A549 (cell line): Measurements from ENCODE around the gene NEGR1. TPM values are rescaled to one million over a fixed set of nuclear protein-coding genes. Genes with fewer than 3 reads are reported as not detected.

ENCODE experiments used
- ATAC-seq, 2 experiments: fragments of 200-7000 bp in 1 of 2; fragments of >200 bp in 1 of 2; cut with Nextera tagmentation in 1 of 2; cut with Tn5 transposase in 1 of 2; 3 replicates each; pipeline versions ENCODE4 v1.8.0 to v1.9.1; 2018 to 2020; ENCODE audit warnings: mild to moderate bottlenecking in 1 of 2, moderate library complexity in 1 of 2
- CTCF ChIA-PET: fragments of 300-600 bp; sonication (Branson Sonifier 250); formaldehyde crosslinking; extraction: SDS; loops from one replicate; lab custom pipeline; 2021; ENCODE audit warnings: antibody characterized with exemption, inconsistent platforms; lab: Yijun Ruan, JAX
- POLR2A ChIA-PET: fragments of 350-600 bp; formaldehyde crosslinking; extraction: SDS; loops from one replicate; lab custom pipeline; 2021; ENCODE audit warnings: antibody characterized with exemption, inconsistent platforms; lab: Yijun Ruan, JAX
- DNase-seq, 2 experiments: peaks; one replicate each; pipeline versions ENCODE4 v3.0.0 to v3.0.0-alpha.2; 2011 to 2016; ENCODE audit warnings: low read depth in 1 of 2, low spot score in 1 of 2
- FAIRE-seq: peaks from 2 replicates; lab custom pipeline; 2011; peaks lifted over from hg19 to GRCh38; lab: Jason Lieb, UNC
- H3K27ac ChIP-seq, 2 experiments: fragments of >200 bp; sonication (Bioruptor Twin); formaldehyde crosslinking; 3 replicates each; pipeline ENCODE4 v1.5.1; 2016 to 2017
- H3K4me1 ChIP-seq: fragments of >200 bp; sonication (Bioruptor Twin); formaldehyde crosslinking; 3 replicates; pipeline ENCODE4 v1.6.1; 2016
- H3K4me2 ChIP-seq: fragments of >200 bp; sonication (Bioruptor Twin); formaldehyde crosslinking; 3 replicates; pipeline ENCODE4 v1.6.1; 2016
- H3K4me3 ChIP-seq: fragments of >200 bp; sonication (Bioruptor Twin); formaldehyde crosslinking; 3 replicates; pipeline ENCODE4 v1.5.1; 2016
- H3K9me3 ChIP-seq: fragments of >200 bp; sonication (Bioruptor Twin); formaldehyde crosslinking; 3 replicates; pipeline ENCODE4 v1.6.1; 2016
- BHLHE40 ChIP-seq: IDR thresholded peaks from 2 replicates; pipeline ENCODE4 v1.6.1; 2012; ENCODE audit warnings: low read depth, low read length, inconsistent platforms
- CBX2 ChIP-seq: fragments of 200-600 bp; sonication (generic); IDR thresholded peaks from 2 replicates; pipeline ENCODE4 v1.6.1; 2016; ENCODE audit warnings: low read depth, mild to moderate bottlenecking, borderline replicate concordance
- CEBPB ChIP-seq, 2 experiments: fragments of >200 bp in 1 of 2; sonication (Bioruptor Twin) in 1 of 2; formaldehyde crosslinking in 1 of 2; IDR thresholded peaks; 2 replicates each; pipeline ENCODE4 v1.6.1; 2012 to 2016
- CHD2 ChIP-seq: fragments of 150-350 bp; IDR thresholded peaks from 2 replicates; pipeline ENCODE4 v1.6.1; 2014; ENCODE audit warnings: low read length; ENCODE audit not compliant: partially characterized antibody
- EHMT2 ChIP-seq: fragments of 200-600 bp; sonication (generic); IDR thresholded peaks from 2 replicates; pipeline ENCODE4 v1.6.1; 2016; ENCODE audit warnings: antibody characterized with exemption, low read depth, mild to moderate bottlenecking, moderate library complexity
- FOXS1 ChIP-seq: fragments of 250-450 bp; sonication (Bioruptor Pico); IDR thresholded peaks from 2 replicates; pipeline ENCODE4 v1.5.0; 2020; ENCODE audit warnings: mild to moderate bottlenecking, moderate library complexity
- GATA3 ChIP-seq: IDR thresholded peaks from 2 replicates; pipeline ENCODE4 v1.6.1; 2012; ENCODE audit warnings: borderline replicate concordance
- HDAC2 ChIP-seq: fragments of 200-600 bp; sonication (generic); IDR thresholded peaks from 2 replicates; pipeline ENCODE4 v1.6.1; 2016
- HEYL ChIP-seq: fragments of 250-450 bp; sonication (Bioruptor Pico); IDR thresholded peaks from 2 replicates; pipeline ENCODE4 v1.8.0; 2021; ENCODE audit warnings: mild to moderate bottlenecking, moderate library complexity
- HOXA7 ChIP-seq: fragments of 250-450 bp; sonication (Bioruptor Pico); IDR thresholded peaks from 2 replicates; pipeline ENCODE4 v1.5.0; 2020; ENCODE audit warnings: mild to moderate bottlenecking, moderate library complexity
- HOXB13 ChIP-seq: fragments of 250-450 bp; sonication (Bioruptor Pico); IDR thresholded peaks from 2 replicates; pipeline ENCODE4 v1.5.0; 2020; ENCODE audit warnings: low read depth, mild to moderate bottlenecking, moderate library complexity
- HOXB5 ChIP-seq: fragments of 250-450 bp; sonication (Bioruptor Pico); IDR thresholded peaks from 2 replicates; pipeline ENCODE4 v1.5.0; 2020; ENCODE audit warnings: mild to moderate bottlenecking, moderate library complexity
- MAFK ChIP-seq: fragments of 450-650 bp; IDR thresholded peaks from 2 replicates; pipeline ENCODE4 v1.6.1; 2014; ENCODE audit not compliant: partially characterized antibody
- NPAS2 ChIP-seq: fragments of 250-450 bp; sonication (Bioruptor Pico); IDR thresholded peaks from 2 replicates; pipeline ENCODE4 v1.8.0; 2022; ENCODE audit warnings: mild to moderate bottlenecking, moderate library complexity, borderline replicate concordance
- NR3C1 ChIP-seq: fragments of >200 bp; sonication (Bioruptor Twin); formaldehyde crosslinking; IDR thresholded peaks from 3 replicates; pipeline ENCODE4 v1.6.1; 2017
- POLR2AphosphoS2 ChIP-seq: conservative IDR thresholded peaks from 2 replicates; pipeline ENCODE4 v1.6.1; 2012; ENCODE audit warnings: low read length, improper control_type of control experiment, inconsistent platforms
- RCOR1 ChIP-seq: fragments of 150-350 bp; IDR thresholded peaks from 2 replicates; pipeline ENCODE4 v1.6.1; 2014; ENCODE audit warnings: antibody characterized with exemption, low read length, low read depth
- RFX5 ChIP-seq: fragments of 450-650 bp; IDR thresholded peaks from 2 replicates; pipeline ENCODE4 v1.7.1; 2014; ENCODE audit warnings: antibody characterized with exemption, mild to moderate bottlenecking, moderate library complexity
- RNF2 ChIP-seq: fragments of 200-600 bp; sonication (generic); IDR thresholded peaks from 2 replicates; pipeline ENCODE4 v1.6.1; 2016; ENCODE audit warnings: low read depth, mild to moderate bottlenecking, antibody characterized with exemption, moderate library complexity, borderline replicate concordance
- SMC3 ChIP-seq: fragments of >200 bp; sonication (Bioruptor Twin); formaldehyde crosslinking; IDR thresholded peaks from 3 replicates; pipeline ENCODE4 v1.6.1; 2018; ENCODE audit warnings: inconsistent platforms
- TP53 ChIP-seq: fragments of 250-450 bp; sonication (Bioruptor Pico); IDR thresholded peaks from 2 replicates; pipeline ENCODE4 v1.5.0; 2021; ENCODE audit warnings: mild to moderate bottlenecking, moderate library complexity
- ZC3H11A ChIP-seq: fragments of 450-650 bp; IDR thresholded peaks from 2 replicates; pipeline ENCODE4 v1.6.1; 2014; ENCODE audit warnings: antibody characterized with exemption, mild to moderate bottlenecking
- ZFP36 ChIP-seq: fragments of 450-650 bp; IDR thresholded peaks from 2 replicates; pipeline ENCODE4 v1.6.1; 2014; ENCODE audit warnings: borderline replicate concordance; ENCODE audit not compliant: partially characterized antibody
- WGBS: methylation state at CpG from one replicate; pipeline ENCODE4 v1.1.6; 2017; ENCODE audit errors: missing lambda C conversion rate; 5-methylcytosine and 5-hydroxymethylcytosine counted together
- polyA plus RNA-seq, 4 experiments: library from polyadenylated mRNA; depleted of rRNA in 3 of 4; stranded (reverse); fragments of >200 nt; fragmentation: RNase III in 1 of 4; extraction: RNeasy Plus Mini Kit Qiagen cat#74134 plus additional on column Dnase treatment in 1 of 4; gene quantifications; 2 replicates in 3 of 4; 3 replicates in 1 of 4; pipeline ENCODE4 v1.2.3, GENCODE V29; 2011 to 2017
- TF ChIP-seq, protein P1 (sequence below): IDR thresholded peaks from 2 replicates; pipeline ENCODE4 v1.6.1; 2012
- TF ChIP-seq, protein P2 (sequence below): fragments of 250-450 bp; sonication (Bioruptor Pico); IDR thresholded peaks from 2 replicates; pipeline ENCODE4 v1.5.0; 2021; ENCODE audit warnings: mild to moderate bottlenecking, moderate library complexity, borderline replicate concordance
- TF ChIP-seq, protein P3 (sequence below): fragments of 250-450 bp; sonication (Bioruptor Pico); IDR thresholded peaks from 2 replicates; pipeline ENCODE4 v1.5.0; 2020; ENCODE audit warnings: low read depth, mild to moderate bottlenecking, moderate library complexity
- TF ChIP-seq, protein P4 (sequence below): fragments of 150-350 bp; IDR thresholded peaks from 2 replicates; pipeline ENCODE4 v1.6.1; 2014; ENCODE audit warnings: low read depth, mild to moderate bottlenecking, low read length
- TF ChIP-seq, protein P5 (sequence below): fragments of >200 bp; sonication (Bioruptor Twin); formaldehyde crosslinking; IDR thresholded peaks from 3 replicates; pipeline ENCODE4 v1.6.1; 2016

Gene NEGR1
- polyA plus RNA-seq, 2 of the 4 experiments (the other 2 are of a cell fraction), result not detected

DNA sequence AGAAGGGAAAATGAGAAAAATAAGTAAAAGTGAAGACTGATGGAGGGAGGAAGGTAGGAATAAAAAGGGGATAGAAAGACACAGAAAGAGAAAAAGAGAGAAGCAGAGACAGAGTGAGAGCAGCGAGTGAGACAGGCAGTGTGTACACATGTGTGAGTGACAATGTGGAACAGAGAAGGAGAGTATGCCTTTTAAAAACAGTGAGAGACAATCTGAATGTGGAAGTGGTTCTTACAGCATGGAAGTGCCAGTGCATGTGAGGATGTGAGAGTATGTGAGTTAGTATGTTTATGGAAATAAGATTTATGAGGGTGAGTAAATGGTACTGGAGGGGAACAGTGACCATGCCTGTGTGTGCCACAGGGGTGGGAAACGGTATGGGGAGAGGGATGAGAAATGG lies 1.2 kb downstream of the NEGR1 start:
- H3K4me2 ChIP-seq, result no peak overlapping the region
- no peak overlapping the region for H3K27ac ChIP-seq
- DNase-seq (no peak), FAIRE-seq (no peak), ATAC-seq (no peak)
- ChIA-PET CTCF (no interaction called here), POLR2A (no interaction called here)
- H3K9me3 ChIP-seq, result no peaks in the 10 kb centered on the region
- WGBS, result 0% methylated on average over 2 of the region's 2 CpGs
- H3K4me3 ChIP-seq, result no peak overlapping the region
- peaks cover 7% of the 10 kb centered on the region; the same call in 2 of the 3 replicates for H3K4me1 ChIP-seq
- TF ChIP-seq MAFK, result no peak
- no peak for TF ChIP-seq SMC3
- TF ChIP-seq, protein P1, sequence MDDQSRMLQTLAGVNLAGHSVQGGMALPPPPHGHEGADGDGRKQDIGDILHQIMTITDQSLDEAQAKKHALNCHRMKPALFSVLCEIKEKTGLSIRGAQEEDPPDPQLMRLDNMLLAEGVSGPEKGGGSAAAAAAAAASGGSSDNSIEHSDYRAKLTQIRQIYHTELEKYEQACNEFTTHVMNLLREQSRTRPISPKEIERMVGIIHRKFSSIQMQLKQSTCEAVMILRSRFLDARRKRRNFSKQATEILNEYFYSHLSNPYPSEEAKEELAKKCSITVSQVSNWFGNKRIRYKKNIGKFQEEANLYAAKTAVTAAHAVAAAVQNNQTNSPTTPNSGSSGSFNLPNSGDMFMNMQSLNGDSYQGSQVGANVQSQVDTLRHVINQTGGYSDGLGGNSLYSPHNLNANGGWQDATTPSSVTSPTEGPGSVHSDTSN, result no peak
- no peak for TF ChIP-seq RNF2
- no peak for TF ChIP-seq CBX2
- no peak for TF ChIP-seq POLR2AphosphoS2
- TF ChIP-seq, protein P2, sequence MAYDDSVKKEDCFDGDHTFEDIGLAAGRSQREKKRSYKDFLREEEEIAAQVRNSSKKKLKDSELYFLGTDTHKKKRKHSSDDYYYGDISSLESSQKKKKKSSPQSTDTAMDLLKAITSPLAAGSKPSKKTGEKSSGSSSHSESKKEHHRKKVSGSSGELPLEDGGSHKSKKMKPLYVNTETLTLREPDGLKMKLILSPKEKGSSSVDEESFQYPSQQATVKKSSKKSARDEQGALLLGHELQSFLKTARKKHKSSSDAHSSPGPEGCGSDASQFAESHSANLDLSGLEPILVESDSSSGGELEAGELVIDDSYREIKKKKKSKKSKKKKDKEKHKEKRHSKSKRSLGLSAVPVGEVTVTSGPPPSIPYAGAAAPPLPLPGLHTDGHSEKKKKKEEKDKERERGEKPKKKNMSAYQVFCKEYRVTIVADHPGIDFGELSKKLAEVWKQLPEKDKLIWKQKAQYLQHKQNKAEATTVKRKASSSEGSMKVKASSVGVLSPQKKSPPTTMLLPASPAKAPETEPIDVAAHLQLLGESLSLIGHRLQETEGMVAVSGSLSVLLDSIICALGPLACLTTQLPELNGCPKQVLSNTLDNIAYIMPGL (CRISPR knock-in tag), result no peak
- TF ChIP-seq CEBPB (IDR thresholded peaks at IDR 0.05), result no peak
- no peak for TF ChIP-seq NR3C1
- TF ChIP-seq, protein P3, sequence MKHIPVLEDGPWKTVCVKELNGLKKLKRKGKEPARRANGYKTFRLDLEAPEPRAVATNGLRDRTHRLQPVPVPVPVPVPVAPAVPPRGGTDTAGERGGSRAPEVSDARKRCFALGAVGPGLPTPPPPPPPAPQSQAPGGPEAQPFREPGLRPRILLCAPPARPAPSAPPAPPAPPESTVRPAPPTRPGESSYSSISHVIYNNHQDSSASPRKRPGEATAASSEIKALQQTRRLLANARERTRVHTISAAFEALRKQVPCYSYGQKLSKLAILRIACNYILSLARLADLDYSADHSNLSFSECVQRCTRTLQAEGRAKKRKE, result no peak
- TF ChIP-seq EHMT2, result no peak

DNA sequence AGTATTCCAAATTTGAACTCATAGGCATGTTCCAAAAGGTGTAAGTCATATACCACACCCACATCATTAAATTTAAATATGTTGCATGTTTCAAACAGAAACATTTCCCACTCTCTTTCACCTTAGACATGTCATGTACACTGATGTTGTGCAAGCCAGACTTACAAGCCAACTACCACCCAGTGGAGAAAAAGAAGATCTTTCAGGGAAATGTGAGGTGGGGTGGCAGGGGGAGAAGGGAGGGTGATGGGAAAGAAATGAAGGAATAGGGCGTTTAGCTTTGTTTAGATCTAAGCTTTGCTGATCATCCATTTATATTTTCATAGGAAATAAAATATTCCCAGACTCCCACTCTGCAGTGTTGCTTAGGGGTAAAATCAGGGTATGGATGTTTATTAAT lies 1.6 kb downstream of the NEGR1 start:
- TF ChIP-seq ZFP36 (no peak), GATA3 (no peak), TP53 (CRISPR knock-in tag) (no peak), HOXB5 (CRISPR knock-in tag) (no peak), HEYL (CRISPR knock-in tag) (no peak), HOXB13 (CRISPR knock-in tag) (no peak), RCOR1 (no peak), NPAS2 (CRISPR knock-in tag) (no peak), HOXA7 (CRISPR knock-in tag) (no peak), BHLHE40 (no peak), HDAC2 (no peak), FOXS1 (CRISPR knock-in tag) (no peak), POLR2AphosphoS2 (no peak), RFX5 (no peak), CHD2 (no peak), ZC3H11A (no peak)
- TF ChIP-seq, protein P4, sequence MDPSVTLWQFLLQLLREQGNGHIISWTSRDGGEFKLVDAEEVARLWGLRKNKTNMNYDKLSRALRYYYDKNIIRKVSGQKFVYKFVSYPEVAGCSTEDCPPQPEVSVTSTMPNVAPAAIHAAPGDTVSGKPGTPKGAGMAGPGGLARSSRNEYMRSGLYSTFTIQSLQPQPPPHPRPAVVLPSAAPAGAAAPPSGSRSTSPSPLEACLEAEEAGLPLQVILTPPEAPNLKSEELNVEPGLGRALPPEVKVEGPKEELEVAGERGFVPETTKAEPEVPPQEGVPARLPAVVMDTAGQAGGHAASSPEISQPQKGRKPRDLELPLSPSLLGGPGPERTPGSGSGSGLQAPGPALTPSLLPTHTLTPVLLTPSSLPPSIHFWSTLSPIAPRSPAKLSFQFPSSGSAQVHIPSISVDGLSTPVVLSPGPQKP, result no peak
- TF ChIP-seq, protein P5, sequence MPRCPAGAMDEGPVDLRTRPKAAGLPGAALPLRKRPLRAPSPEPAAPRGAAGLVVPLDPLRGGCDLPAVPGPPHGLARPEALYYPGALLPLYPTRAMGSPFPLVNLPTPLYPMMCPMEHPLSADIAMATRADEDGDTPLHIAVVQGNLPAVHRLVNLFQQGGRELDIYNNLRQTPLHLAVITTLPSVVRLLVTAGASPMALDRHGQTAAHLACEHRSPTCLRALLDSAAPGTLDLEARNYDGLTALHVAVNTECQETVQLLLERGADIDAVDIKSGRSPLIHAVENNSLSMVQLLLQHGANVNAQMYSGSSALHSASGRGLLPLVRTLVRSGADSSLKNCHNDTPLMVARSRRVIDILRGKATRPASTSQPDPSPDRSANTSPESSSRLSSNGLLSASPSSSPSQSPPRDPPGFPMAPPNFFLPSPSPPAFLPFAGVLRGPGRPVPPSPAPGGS, result no peak
- ATAC-seq, result no peak
- no peak overlapping the region for H3K27ac ChIP-seq
- no peaks in the 10 kb centered on the region for H3K9me3 ChIP-seq
- no peak overlapping the region for H3K4me3 ChIP-seq
- peaks cover 7% of the 10 kb centered on the region; the same call in 2 of the 3 replicates for H3K4me1 ChIP-seq
- POLR2A ChIA-PET, result no interaction called here
- CTCF ChIA-PET, result no interaction called here
- H3K4me2 ChIP-seq, result no peak overlapping the region
- no peak for DNase-seq
- no peak for FAIRE-seq
- 0% methylated on average over 1 of the region's 1 CpG for WGBS
